ENCODE data around the gene SND1. TPM values are rescaled to one million over a fixed set of nuclear protein-coding genes. Genes with fewer than 3 reads are reported as not detected.

Gene SND1
- total and polyA plus RNA-seq, 10 of the 15 experiments (the other 5 are each of a cell fraction or from before 2014, with no cell fraction given): 52.4 to 270 (median 146) TPM

GRCh38 chr7:127934711-127935110, 282.7 kb downstream of the SND1 start (continued):
- TF ChIP-seq WRNIP1 (IDR thresholded peaks at IDR 0.05; ENCODE audit: borderline replicate concordance, low read depth, low read length): no peak
- no peak for TF ChIP-seq MYC (IDR thresholded peaks at IDR 0.05; ENCODE audit: insufficient read depth, insufficient read length, insufficient replicate concordance, low read length, severe bottlenecking)
- no peak for TF ChIP-seq CHD2 (IDR thresholded peaks at IDR 0.05; ENCODE audit: borderline replicate concordance, low read depth, low read length)

- POLR2A ChIA-PET: no interaction called here
- FAIRE-seq: no peak
- ATAC-seq: no peak
- Histone ChIP-seq H2AFZ (ENCODE audit: control insufficient read depth, low read depth, low read length) (no peak overlapping the region), H3K4me2 (ENCODE audit: control insufficient read depth, insufficient read depth) (no peak overlapping the region), H3K79me2 (ENCODE audit: control insufficient read depth, insufficient read depth, low read length) (no peaks in the 10 kb centered on the region; the same call in none of the 2 replicates), H3K9ac (ENCODE audit: control insufficient read depth, insufficient read depth, low read length) (no peak overlapping the region), H4K20me1 (ENCODE audit: control insufficient read depth, insufficient read depth) (no peaks in the 10 kb centered on the region; the same call in 1 of the 2 replicates), H3K27me3 (replicated peaks in 1 of 2; ENCODE audit: control insufficient read depth in 2 of 2, insufficient read depth in 2 of 2, low read length in 1 of 2) (no peaks in the 10 kb centered on the region), H3K4me3 (no peak overlapping the region), H3K27ac (ENCODE audit: control insufficient read depth, insufficient read depth) (peak overlapping the region; percentile 22; the same call in 1 of the 2 replicates), H3K4me1 (ENCODE audit: control insufficient read depth, insufficient read depth, low read length) (no peaks in the 10 kb centered on the region), H3K9me3 (replicated peaks; ENCODE audit: control insufficient read depth, insufficient read depth, low read length) (peaks cover 2% of the 10 kb centered on the region; the same call in 2 of the 3 replicates), H3K36me3 (ENCODE audit: control insufficient read depth in 2 of 2, insufficient read depth in 2 of 2, low read length in 1 of 2) (peaks cover 4 to 27% of the 10 kb centered on the region in 2 experiments)
- DNase-seq (ENCODE audit: low read depth, low spot score): no peak
- 73% methylated on average over 6 of the region's 6 CpGs for WGBS (ENCODE audit: insufficient coverage, insufficient replicate concordance, low lambda C conversion rate, missing lambda C conversion rate)
- in situ Hi-C loops (cut with MboI): no loop called here
- BruUV-seq (replicated peaks): no TSS peak
- SMC1A ChIA-PET (ENCODE audit: uncharacterized antibody, unreplicated experiment): no interaction called here
- CTCF ChIA-PET: no interaction called here
- RAD21 ChIA-PET (ENCODE audit: unreplicated experiment): no interaction called here
- intact Hi-C loops (cut with micrococcal nuclease; ENCODE audit: unreplicated experiment): loop anchor here (10.0 kb wide), 1 partner anchor 221 kb away; no protein-coding TSS in a partner anchor
- TF ChIP-seq SMC3 (IDR thresholded peaks at IDR 0.05; ENCODE audit: borderline replicate concordance, low read length) (no peak), RUNX3 (IDR thresholded peaks at IDR 0.05; ENCODE audit: low read length) (no peak), IRF3 (IDR thresholded peaks at IDR 0.05) (no peak), TCF12 (IDR thresholded peaks at IDR 0.05; ENCODE audit: low read depth, low read length) (no peak), ZBED1 (IDR thresholded peaks at IDR 0.05; ENCODE audit: borderline replicate concordance) (no peak), GATAD2B (conservative IDR thresholded peaks at IDR 0.05; ENCODE audit: low read depth) (no peak), SMAD5 (IDR thresholded peaks at IDR 0.05; ENCODE audit: low read depth) (no peak), IRF4 (IDR thresholded peaks at IDR 0.05; ENCODE audit: low read depth, low read length) (no peak), MYC (IDR thresholded peaks at IDR 0.05; ENCODE audit: insufficient read depth, insufficient read length, insufficient replicate concordance, low read length, severe bottlenecking) (no peak), MYB (IDR thresholded peaks at IDR 0.05; ENCODE audit: borderline replicate concordance, low read depth, low read length) (no peak), SP1 (IDR thresholded peaks at IDR 0.05; ENCODE audit: low read depth, low read length) (no peak), MTA3 (IDR thresholded peaks at IDR 0.05; ENCODE audit: borderline replicate concordance, low read length) (no peak)
- TF ChIP-seq, protein P1, sequence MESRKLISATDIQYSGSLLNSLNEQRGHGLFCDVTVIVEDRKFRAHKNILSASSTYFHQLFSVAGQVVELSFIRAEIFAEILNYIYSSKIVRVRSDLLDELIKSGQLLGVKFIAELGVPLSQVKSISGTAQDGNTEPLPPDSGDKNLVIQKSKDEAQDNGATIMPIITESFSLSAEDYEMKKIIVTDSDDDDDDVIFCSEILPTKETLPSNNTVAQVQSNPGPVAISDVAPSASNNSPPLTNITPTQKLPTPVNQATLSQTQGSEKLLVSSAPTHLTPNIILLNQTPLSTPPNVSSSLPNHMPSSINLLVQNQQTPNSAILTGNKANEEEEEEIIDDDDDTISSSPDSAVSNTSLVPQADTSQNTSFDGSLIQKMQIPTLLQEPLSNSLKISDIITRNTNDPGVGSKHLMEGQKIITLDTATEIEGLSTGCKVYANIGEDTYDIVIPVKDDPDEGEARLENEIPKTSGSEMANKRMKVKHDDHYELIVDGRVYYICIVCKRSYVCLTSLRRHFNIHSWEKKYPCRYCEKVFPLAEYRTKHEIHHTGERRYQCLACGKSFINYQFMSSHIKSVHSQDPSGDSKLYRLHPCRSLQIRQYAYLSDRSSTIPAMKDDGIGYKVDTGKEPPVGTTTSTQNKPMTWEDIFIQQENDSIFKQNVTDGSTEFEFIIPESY (IDR thresholded peaks at IDR 0.05): no peak
- TF ChIP-seq, protein P2, sequence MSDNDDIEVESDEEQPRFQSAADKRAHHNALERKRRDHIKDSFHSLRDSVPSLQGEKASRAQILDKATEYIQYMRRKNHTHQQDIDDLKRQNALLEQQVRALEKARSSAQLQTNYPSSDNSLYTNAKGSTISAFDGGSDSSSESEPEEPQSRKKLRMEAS (IDR thresholded peaks at IDR 0.05; ENCODE audit: low read depth, low read length): no peak
- TF ChIP-seq, protein P3, sequence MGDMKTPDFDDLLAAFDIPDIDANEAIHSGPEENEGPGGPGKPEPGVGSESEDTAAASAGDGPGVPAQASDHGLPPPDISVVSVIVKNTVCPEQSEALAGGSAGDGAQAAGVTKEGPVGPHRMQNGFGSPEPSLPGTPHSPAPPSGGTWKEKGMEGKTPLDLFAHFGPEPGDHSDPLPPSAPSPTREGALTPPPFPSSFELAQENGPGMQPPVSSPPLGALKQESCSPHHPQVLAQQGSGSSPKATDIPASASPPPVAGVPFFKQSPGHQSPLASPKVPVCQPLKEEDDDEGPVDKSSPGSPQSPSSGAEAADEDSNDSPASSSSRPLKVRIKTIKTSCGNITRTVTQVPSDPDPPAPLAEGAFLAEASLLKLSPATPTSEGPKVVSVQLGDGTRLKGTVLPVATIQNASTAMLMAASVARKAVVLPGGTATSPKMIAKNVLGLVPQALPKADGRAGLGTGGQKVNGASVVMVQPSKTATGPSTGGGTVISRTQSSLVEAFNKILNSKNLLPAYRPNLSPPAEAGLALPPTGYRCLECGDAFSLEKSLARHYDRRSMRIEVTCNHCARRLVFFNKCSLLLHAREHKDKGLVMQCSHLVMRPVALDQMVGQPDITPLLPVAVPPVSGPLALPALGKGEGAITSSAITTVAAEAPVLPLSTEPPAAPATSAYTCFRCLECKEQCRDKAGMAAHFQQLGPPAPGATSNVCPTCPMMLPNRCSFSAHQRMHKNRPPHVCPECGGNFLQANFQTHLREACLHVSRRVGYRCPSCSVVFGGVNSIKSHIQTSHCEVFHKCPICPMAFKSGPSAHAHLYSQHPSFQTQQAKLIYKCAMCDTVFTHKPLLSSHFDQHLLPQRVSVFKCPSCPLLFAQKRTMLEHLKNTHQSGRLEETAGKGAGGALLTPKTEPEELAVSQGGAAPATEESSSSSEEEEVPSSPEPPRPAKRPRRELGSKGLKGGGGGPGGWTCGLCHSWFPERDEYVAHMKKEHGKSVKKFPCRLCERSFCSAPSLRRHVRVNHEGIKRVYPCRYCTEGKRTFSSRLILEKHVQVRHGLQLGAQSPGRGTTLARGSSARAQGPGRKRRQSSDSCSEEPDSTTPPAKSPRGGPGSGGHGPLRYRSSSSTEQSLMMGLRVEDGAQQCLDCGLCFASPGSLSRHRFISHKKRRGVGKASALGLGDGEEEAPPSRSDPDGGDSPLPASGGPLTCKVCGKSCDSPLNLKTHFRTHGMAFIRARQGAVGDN (IDR thresholded peaks at IDR 0.05): no peak
Measured at GRCh38 chr7:127935847-127936376, 283.9 kb downstream of the SND1 start.

All from GM12878 (cell line).